ENCODE data around the gene DPP10. TPM values are rescaled to one million over a fixed set of nuclear protein-coding genes. Genes with fewer than 3 reads are reported as not detected.

DPP10 gene
- total RNA-seq, 1 experiment from 2014 or later, result not detected

- Mint-ChIP-seq H3K9me3 (ENCODE audit: unreplicated experiment) (peaks cover 16% of the 10 kb centered on the region), H3K27me3 (ENCODE audit: insufficient read depth, unreplicated experiment) (no peaks in the 10 kb centered on the region), H3K4me1 (ENCODE audit: insufficient read depth, unreplicated experiment) (no peaks in the 10 kb centered on the region), H3K27ac (ENCODE audit: low read depth, unreplicated experiment) (no peak overlapping the region), H3K36me3 (ENCODE audit: insufficient read depth, unreplicated experiment) (no peaks in the 10 kb centered on the region), H3K4me3 (ENCODE audit: unreplicated experiment) (no peak overlapping the region)
- ChIA-PET POLR2A (no interaction called here), CTCF (interaction anchor here (0.6 kb wide), 1 partner anchor 1105 kb away, joined by 3 read pairs; no protein-coding TSS in a partner anchor)
- intact Hi-C loops (cut with micrococcal nuclease), result no loop called here
- BruUV-seq (replicated peaks), result no TSS peak
- no peak for TF ChIP-seq CTCF (IDR thresholded peaks at IDR 0.05; ENCODE audit: unreplicated experiment)
- no peak for DNase-seq (ENCODE audit: unreplicated experiment)
Observed at GRCh38 chr2:115386465-115386864, 944.0 kb downstream of the DPP10 start.

GRCh38 chr2:115389024-115389423 lies 946.6 kb downstream of the DPP10 start:
- no TSS peak for BruUV-seq (replicated peaks)
- Mint-ChIP-seq H3K27me3 (ENCODE audit: insufficient read depth, unreplicated experiment) (no peaks in the 10 kb centered on the region), H3K27ac (ENCODE audit: low read depth, unreplicated experiment) (no peak overlapping the region), H3K4me1 (ENCODE audit: insufficient read depth, unreplicated experiment) (no peaks in the 10 kb centered on the region), H3K36me3 (ENCODE audit: insufficient read depth, unreplicated experiment) (no peaks in the 10 kb centered on the region), H3K4me3 (ENCODE audit: unreplicated experiment) (no peak overlapping the region), H3K9me3 (ENCODE audit: unreplicated experiment) (peaks cover 20% of the 10 kb centered on the region)
- ChIA-PET CTCF (no interaction called here), POLR2A (no interaction called here)
- DNase-seq (ENCODE audit: unreplicated experiment), result no peak
- intact Hi-C loops (cut with micrococcal nuclease), result no loop called here
- no peak for TF ChIP-seq CTCF (IDR thresholded peaks at IDR 0.05; ENCODE audit: unreplicated experiment)

- H3K27ac Mint-ChIP-seq (ENCODE audit: low read depth, unreplicated experiment), result no peak overlapping the region
- H3K27me3 Mint-ChIP-seq (ENCODE audit: insufficient read depth, unreplicated experiment), result no peaks in the 10 kb centered on the region
- H3K4me3 Mint-ChIP-seq (ENCODE audit: unreplicated experiment), result no peak overlapping the region
- H3K4me1 Mint-ChIP-seq (ENCODE audit: insufficient read depth, unreplicated experiment), result no peaks in the 10 kb centered on the region
- CTCF ChIA-PET, result interaction anchor here (0.6 kb wide), 1 partner anchor 303 kb away, joined by 3 read pairs; no protein-coding TSS in a partner anchor
- H3K9me3 Mint-ChIP-seq (ENCODE audit: unreplicated experiment), result peaks cover 13% of the 10 kb centered on the region
- H3K36me3 Mint-ChIP-seq (ENCODE audit: insufficient read depth, unreplicated experiment), result no peaks in the 10 kb centered on the region
- intact Hi-C loops (cut with micrococcal nuclease), result no loop called here
- BruUV-seq (replicated peaks), result no TSS peak
- POLR2A ChIA-PET, result no interaction called here
- no peak for TF ChIP-seq CTCF (IDR thresholded peaks at IDR 0.05; ENCODE audit: unreplicated experiment)
- no peak for DNase-seq (ENCODE audit: unreplicated experiment)
Observed at GRCh38 chr2:115389898-115390565, 947.6 kb downstream of the DPP10 start.

GRCh38 chr2:115396579-115396978 lies 954.1 kb downstream of the DPP10 start:
- CTCF ChIA-PET, result interaction anchor here (0.6 kb wide), 1 partner anchor 498 kb away, joined by 3 read pairs; no protein-coding TSS in a partner anchor
- Mint-ChIP-seq H3K4me3 (ENCODE audit: unreplicated experiment) (no peak overlapping the region), H3K4me1 (ENCODE audit: insufficient read depth, unreplicated experiment) (no peaks in the 10 kb centered on the region)

More at GRCh38 chr2:115396579-115396978, 954.1 kb downstream of the DPP10 start:
- no peaks in the 10 kb centered on the region for H3K27me3 Mint-ChIP-seq (ENCODE audit: insufficient read depth, unreplicated experiment)
- no peaks in the 10 kb centered on the region for H3K36me3 Mint-ChIP-seq (ENCODE audit: insufficient read depth, unreplicated experiment)
- POLR2A ChIA-PET, result interaction anchor here (0.6 to 0.7 kb wide), 2 partner anchors 13 to 55 kb away, joined by 3 read pairs; no protein-coding TSS in a partner anchor
- no peak overlapping the region for H3K27ac Mint-ChIP-seq (ENCODE audit: low read depth, unreplicated experiment)
- BruUV-seq (replicated peaks), result no TSS peak
- no peak for TF ChIP-seq CTCF (IDR thresholded peaks at IDR 0.05; ENCODE audit: unreplicated experiment)
- H3K9me3 Mint-ChIP-seq (ENCODE audit: unreplicated experiment), result peaks cover 18% of the 10 kb centered on the region
- no peak for DNase-seq (ENCODE audit: unreplicated experiment)
- intact Hi-C loops (cut with micrococcal nuclease), result no loop called here

Data from MCF 10A (cell line).